HEK293T (cell line): ENCODE measurements around the gene URAD.

Experiments
- ARNT ChIP-seq: fragments of 450-650 bp; IDR thresholded peaks from 2 replicates; pipeline ENCODE4 v1.6.1; 2017; ENCODE audit warnings: mild to moderate bottlenecking
- FOXK2 ChIP-seq: fragments of 450-650 bp; IDR thresholded peaks from 2 replicates; pipeline ENCODE4 v1.6.1; 2016; ENCODE audit warnings: mild to moderate bottlenecking
- HDGF ChIP-seq: fragments of 450-650 bp; IDR thresholded peaks from 2 replicates; pipeline ENCODE4 v1.6.1; 2017; ENCODE audit warnings: antibody characterized with exemption, borderline replicate concordance
- L3MBTL2 ChIP-seq: fragments of 450-650 bp; conservative IDR thresholded peaks from 2 replicates; pipeline ENCODE4 v1.6.1; 2016; ENCODE audit warnings: mild to moderate bottlenecking
- LEF1 ChIP-seq: fragments of 450-650 bp; IDR thresholded peaks from 2 replicates; pipeline ENCODE4 v1.6.1; 2017; ENCODE audit warnings: mild to moderate bottlenecking, borderline replicate concordance
- NFRKB ChIP-seq: fragments of 450-650 bp; IDR thresholded peaks from 2 replicates; pipeline ENCODE4 v1.6.1; 2016; ENCODE audit warnings: mild to moderate bottlenecking, moderate library complexity
- SP1 ChIP-seq: fragments of 450-650 bp; IDR thresholded peaks from 2 replicates; pipeline ENCODE4 v1.6.1; 2017
- SUZ12 ChIP-seq: fragments of 450-650 bp; IDR thresholded peaks from 2 replicates; pipeline ENCODE4 v1.6.1; 2016; ENCODE audit warnings: mild to moderate bottlenecking
- ZNF384 ChIP-seq: fragments of 450-650 bp; IDR thresholded peaks from 2 replicates; pipeline ENCODE4 v1.6.1; 2016
- TF ChIP-seq, protein P1 (sequence below): fragments of 450-650 bp; IDR thresholded peaks from 2 replicates; pipeline ENCODE4 v1.6.1; 2016

DNA sequence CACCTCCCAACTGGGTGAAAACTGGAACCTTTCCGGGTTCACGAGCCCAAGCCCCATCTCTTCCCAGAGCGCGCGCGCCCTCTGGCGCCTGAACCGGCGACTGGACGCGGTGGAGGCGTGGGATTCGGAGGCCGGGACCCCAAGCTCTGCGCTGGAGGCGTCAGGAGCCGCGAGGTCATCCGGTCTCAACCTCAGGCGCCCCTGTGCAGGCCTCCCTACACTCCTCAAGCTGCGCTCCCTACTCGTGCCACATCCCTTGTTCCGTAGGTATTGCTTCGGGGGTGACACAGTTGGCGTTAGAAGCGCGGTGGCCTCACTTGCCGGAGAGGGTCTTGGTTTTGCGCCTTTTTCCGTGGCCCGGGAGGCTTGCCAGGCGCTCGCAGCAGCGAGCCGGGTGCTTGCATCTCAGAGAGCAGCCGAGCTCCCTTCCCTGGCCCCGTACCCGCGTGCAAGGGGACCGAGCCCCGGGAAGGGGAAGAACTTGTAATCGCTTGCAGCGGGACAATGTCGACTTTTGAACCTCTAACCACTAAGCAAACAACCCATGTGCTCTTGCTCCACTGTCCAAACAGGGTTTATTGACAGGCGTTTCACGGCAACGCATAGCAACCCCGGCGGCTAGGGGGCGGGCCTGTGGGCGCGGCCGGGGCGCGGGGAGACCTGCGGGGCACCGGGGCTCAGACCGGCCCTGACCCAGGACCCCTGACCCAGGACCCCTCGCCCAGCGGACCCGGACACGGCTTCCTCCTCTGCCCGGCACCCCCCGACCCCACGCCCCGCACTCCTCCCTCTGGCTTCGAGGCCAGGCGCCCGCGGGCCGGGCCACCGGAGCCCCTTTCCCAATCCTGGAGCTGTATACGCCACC lies 27.9 kb downstream of the URAD start:
- TF ChIP-seq L3MBTL2 = no peak
- no peak for TF ChIP-seq LEF1
- TF ChIP-seq SP1 = no peak
- TF ChIP-seq NFRKB = no peak
- no peak for TF ChIP-seq SUZ12
- no peak for TF ChIP-seq ARNT
- TF ChIP-seq, protein P1, sequence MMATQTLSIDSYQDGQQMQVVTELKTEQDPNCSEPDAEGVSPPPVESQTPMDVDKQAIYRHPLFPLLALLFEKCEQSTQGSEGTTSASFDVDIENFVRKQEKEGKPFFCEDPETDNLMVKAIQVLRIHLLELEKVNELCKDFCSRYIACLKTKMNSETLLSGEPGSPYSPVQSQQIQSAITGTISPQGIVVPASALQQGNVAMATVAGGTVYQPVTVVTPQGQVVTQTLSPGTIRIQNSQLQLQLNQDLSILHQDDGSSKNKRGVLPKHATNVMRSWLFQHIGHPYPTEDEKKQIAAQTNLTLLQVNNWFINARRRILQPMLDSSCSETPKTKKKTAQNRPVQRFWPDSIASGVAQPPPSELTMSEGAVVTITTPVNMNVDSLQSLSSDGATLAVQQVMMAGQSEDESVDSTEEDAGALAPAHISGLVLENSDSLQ = no peak
- TF ChIP-seq ZNF384 = no peak
- TF ChIP-seq FOXK2 = no peak
- no peak for TF ChIP-seq HDGF
